NK-92 (cell line): Measurements from ENCODE around the gene MALL.
"Not testable (repeated sequence)": the region's sequence is repeated elsewhere in the genome, so short reads cannot be mapped to it uniquely, and the experiment has no call there.

Experiments used
- DNase-seq: peaks from one replicate; lab custom pipeline; 2025; ENCODE audit not compliant: unreplicated experiment; lab: John Stamatoyannopoulos, UW

Gene MALL

GRCh38 chr2:110054521-110055407, 60.9 kb downstream of the MALL start:
- not testable (repeated sequence) for DNase-seq

DNA sequence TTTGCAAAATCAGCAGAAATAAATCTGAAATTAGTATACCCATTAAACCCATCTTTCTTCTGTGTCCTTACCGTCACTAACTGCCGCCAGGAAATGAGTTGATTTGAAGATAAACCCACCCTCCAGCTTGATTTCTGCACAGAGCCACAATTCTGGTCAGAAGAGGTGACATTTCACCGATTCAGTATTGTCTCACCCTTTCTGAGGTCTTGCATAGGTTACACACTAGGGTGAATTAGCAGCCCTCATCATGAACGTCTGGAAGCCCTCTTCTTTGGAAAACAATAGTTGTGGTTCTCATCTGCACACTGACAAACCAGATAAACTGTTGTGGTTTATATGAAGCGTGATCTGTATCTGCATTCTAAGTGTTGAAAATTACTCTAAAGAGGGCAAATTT, 61.9 kb downstream of the MALL start:
- not testable (repeated sequence) for DNase-seq

GRCh38 chr2:110052166-110052565, 63.5 kb downstream of the MALL start:
- DNase-seq = not testable (repeated sequence)

DNA sequence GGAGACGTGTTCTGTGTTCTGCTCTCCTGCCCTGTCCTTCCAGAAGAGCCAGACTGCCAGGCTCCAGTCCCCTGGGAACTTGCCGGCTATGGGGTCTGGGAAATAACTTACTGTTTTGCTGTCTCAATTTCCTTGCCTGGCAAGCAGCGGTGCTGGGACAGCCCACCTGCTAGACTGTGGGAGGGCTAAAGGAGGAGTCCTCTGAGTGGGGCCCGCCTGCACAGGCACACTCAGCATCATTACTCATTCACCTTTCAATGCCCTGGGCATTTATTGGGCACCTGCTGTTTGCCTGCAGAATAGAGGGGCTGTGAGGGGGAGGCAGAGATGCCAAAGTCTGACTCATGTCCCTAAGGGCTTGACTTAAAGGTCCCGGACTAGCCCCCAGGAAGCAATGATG, 65.4 kb downstream of the MALL start:
- DNase-seq = not testable (repeated sequence)

DNA sequence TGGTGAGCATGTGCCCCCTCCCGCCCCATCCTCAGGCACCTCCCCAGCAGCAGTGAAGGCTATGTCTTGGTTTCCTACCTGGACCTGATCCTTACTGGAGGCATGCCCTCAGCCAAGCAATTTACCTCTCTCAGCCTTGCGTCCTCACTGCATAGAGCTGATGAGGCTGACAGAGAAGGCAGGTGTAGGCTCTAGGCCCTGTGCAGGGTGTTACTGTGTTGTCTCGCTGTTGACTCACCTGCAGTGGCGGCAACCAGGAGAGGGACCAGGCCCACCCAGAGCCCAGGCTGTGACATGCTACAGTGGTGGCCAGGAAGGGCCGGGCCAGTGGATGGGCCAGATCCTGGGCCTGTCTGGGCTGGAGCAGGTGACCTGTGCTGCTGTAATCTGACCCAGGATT, 65.9 kb downstream of the MALL start:
- not testable (repeated sequence) for DNase-seq

DNA sequence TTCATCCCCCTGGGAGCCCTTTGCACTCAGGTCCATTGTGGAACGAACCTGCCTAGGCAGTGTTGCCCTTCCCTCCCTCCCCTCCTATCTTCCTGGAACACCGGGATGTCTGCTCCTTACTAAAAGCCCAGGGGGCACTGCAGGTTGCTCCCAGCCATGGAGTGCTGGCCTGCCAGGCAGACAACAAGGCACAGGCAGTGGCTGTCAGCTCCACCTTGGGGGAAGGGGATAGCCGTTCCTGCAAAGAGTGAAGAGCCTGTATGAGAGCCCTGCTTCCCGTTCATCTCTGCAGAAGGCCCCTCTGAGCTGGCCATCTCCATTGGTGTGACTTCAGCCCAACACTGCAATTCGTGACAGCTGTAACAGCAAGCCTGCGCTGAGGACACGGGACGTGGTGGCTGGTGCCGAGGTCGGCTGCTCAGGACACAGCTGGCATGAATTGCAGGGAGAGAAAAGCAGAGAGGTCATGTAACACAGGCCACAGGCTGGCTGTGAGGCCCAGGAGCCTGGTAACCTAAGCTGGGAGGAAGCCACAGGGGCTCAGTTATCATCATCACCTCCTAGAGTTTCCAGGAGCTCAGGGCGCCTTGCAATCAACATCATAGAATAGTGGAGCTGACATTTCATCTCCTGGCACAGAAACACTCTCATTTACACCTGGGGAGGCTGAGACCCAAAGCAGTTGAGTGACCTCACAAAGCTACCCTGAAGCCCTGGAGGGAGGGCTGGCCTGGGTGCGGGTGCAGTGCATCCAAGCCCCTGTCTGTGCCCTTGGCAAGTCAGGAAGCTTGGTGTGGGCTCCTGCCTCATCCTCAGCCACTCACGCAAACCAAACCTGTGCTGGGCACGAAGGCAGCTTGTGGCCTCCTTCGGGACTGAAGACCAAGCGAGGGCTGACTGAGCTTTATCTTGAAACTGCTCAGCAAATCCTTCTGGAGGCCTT, 67.1 kb downstream of the MALL start:
- not testable (repeated sequence) for DNase-seq

DNA sequence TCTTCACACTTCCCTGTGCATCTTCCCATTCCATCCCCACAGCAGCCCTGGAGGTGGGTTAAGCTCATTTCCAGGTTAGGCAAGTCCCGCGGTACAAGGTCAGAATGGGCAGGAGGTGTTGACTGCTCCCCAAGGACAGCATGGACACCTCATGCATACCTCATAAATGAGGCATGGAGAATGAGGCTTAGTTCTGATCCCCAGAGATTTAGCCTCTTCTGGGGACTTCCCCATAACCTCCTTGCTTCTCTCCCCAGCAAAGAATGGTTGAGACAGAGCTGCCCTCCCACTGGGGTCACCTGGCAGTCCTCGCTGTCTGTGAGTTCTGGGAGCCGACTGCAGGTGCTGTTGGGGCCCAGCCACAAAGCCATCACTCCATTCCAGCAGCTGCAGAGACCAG, 68.4 kb downstream of the MALL start:
- not testable (repeated sequence) for DNase-seq

DNA sequence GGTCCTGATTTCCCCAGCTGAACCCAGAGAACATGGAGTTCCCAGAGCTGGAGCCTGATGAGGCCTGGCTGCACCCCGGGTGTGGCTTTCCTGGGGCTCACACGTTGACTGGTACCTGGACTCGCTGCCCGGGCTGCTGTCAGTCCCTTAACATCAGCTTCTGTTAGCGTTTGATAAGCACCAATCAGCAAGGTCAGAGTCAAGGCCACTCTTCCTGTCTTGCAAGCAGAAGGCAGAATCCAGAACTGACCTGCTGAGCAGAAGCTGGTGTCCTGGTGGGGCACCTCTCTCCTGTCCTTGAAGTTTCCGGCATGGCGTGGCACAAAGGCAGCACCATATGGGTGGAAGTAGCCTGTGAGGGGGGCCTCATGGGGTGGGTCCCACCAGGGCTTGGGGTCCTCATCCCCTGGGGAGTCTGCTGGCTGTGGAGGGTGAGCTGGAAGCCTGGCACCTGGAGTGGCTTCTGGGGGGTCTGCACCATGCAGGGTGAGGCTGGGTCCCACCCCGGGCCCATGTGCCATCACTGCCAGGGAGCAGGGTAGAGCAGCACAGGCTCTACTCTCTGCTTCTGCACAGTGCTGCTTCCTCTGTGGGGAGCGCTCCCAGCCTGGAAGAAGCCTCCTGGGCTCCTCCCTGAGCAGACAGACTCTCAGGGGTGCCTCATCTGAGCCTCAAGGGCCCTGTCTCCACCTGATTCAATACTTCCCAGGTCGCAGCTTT, 73.5 kb downstream of the MALL start:
- not testable (repeated sequence) for DNase-seq

DNA sequence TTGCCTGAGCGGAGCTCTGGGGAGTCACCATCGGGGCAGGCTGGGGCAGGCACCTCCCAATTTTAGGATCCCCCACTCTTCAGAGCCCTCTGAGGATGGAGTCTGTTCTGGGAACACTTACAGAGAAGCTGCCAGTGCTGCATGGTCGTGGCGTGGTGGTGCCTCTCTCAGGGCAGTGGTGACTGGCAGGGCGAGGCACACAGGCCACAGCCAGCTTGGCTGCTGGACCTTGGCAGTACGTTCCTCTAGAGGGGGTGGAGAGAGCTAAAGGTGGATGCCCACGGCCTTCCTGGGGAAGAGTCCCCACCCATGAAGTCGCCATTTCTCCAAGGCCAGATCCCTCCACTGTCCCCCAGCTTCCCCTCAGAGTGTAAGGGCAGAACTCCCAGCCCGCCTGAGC, 78.3 kb downstream of the MALL start:
- DNase-seq = not testable (repeated sequence)

DNA sequence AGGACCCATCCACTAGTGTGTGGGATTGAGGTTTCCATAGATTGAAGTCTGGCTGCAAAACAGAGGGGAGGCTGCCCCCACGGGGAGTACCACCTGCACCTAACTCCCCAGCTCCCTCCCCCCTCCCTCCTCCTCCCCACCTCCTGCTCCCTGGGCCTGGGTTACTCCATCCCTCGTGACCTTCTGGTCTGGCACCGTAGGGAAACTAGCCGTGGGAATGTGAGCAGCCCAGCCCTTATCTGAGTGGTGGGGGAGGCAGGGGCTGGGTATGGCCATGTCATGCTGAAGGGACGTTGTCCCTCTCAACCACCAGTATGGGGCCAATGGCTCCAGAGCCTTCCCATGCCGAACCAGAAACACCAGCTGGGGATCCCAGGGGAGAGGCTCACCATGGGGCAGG, 80.2 kb downstream of the MALL start:
- DNase-seq = not testable (repeated sequence)

DNA sequence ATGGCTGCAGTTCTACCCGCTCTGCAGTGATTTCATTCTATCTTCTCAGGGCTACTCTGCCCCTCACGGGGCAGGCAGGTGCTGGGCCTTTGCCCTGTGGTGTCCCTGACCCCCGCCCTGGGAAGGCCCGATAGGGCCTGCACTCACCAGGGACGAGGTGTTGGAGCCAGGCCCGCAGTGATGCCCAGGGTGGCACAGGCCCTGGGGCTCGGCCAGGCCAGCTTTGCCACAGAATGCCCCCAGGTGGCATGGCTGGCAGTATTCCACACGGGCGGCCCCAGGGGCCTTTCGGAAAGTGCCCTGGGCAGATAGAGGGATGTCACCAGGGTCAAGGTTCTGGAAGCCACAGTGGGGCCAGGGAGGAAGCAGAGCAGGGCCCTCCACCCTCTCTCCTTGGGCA, 80.7 kb downstream of the MALL start:
- DNase-seq = not testable (repeated sequence)
